Thyroid gland (tissue), 4 donors: ENCODE measurements around the gene AGK.

ENCODE experiments used
- CTCF ChIP-seq, 6 experiments: fragments of 200-600 bp in 3 of 6; fragments of 450-650 bp in 3 of 6; sonication (generic) in 3 of 6; IDR thresholded peaks; one replicate each; pipeline ENCODE4 v1.5.1; 2016 to 2019; ENCODE audit warnings: antibody characterized with exemption in 6 of 6, mild to moderate bottlenecking in 2 of 6, inconsistent platforms in 1 of 6, moderate library complexity in 1 of 6
- POLR2A ChIP-seq, 2 donors: fragments of 450-650 bp; IDR thresholded peaks; one replicate each; pipeline ENCODE4 v1.6.1; 2017; ENCODE audit warnings: antibody characterized with exemption in 2 of 2, mild to moderate bottlenecking in 2 of 2, moderate library complexity in 1 of 2

GRCh38 chr7:141549582-141549981, 1.6 kb upstream of the AGK start:
- TF ChIP-seq POLR2A (IDR thresholded peaks at IDR 0.05) (no peak), CTCF (IDR thresholded peaks at IDR 0.05) (no peak)
